DMS 273 (cell line): ENCODE results near the gene COX19.
"Not testable (repeated sequence)": the region's sequence is repeated elsewhere in the genome, so short reads cannot be mapped to it uniquely, and the experiment has no call there.

Experiments
- DNase-seq: peaks from one replicate; lab custom pipeline; 2025; ENCODE audit not compliant: unreplicated experiment; lab: John Stamatoyannopoulos, UW

The COX19 gene

GRCh38 chr7:946256-946996 is 28.9 kb downstream of the COX19 start:
- DNase-seq, result no peak

GRCh38 chr7:945556-946255 is 29.6 kb downstream of the COX19 start:
- no peak for DNase-seq

GRCh38 chr7:945147-945555 is 30.2 kb downstream of the COX19 start:
- no peak for DNase-seq

- DNase-seq, result no peak
Observed at GRCh38 chr7:944744-945143, 30.6 kb downstream of the COX19 start.

GRCh38 chr7:943793-944192 is 31.6 kb downstream of the COX19 start:
- DNase-seq, result not testable (repeated sequence)

GRCh38 chr7:940599-941408 is 34.5 kb downstream of the COX19 start:
- DNase-seq, result no peak

GRCh38 chr7:939843-940242 is 35.5 kb downstream of the COX19 start:
- no peak for DNase-seq

GRCh38 chr7:938546-939185 is 36.7 kb downstream of the COX19 start:
- no peak for DNase-seq

- no peak for DNase-seq
Observed at GRCh38 chr7:937856-938484, 37.4 kb downstream of the COX19 start.

- no peak for DNase-seq
Observed at GRCh38 chr7:936386-937054, 38.8 kb downstream of the COX19 start.

- no peak for DNase-seq
Observed at GRCh38 chr7:935874-936385, 39.4 kb downstream of the COX19 start.

- no peak for DNase-seq
Observed at GRCh38 chr7:935164-935873, 40.0 kb downstream of the COX19 start.

- no peak for DNase-seq
Observed at GRCh38 chr7:934469-935163, 40.7 kb downstream of the COX19 start.

GRCh38 chr7:932651-932975 is 42.7 kb downstream of the COX19 start:
- DNase-seq, result no peak

- DNase-seq, result no peak
Observed at GRCh38 chr7:931871-932650, 43.3 kb downstream of the COX19 start.

GRCh38 chr7:930975-931758 is 44.2 kb downstream of the COX19 start:
- DNase-seq, result no peak

GRCh38 chr7:929311-929711 is 46.0 kb downstream of the COX19 start:
- DNase-seq, result no peak
